HG02943 (cell line): ENCODE data around the gene SPDYE16.
"Not testable (repeated sequence)": the region's sequence is repeated elsewhere in the genome, so short reads cannot be mapped to it uniquely, and the experiment has no call there.

Experiments used
- ATAC-seq: cut with Tn5 transposase; IDR thresholded peaks from one replicate; pipeline ENCODE4 v1.9.1; 2021; ENCODE audit warnings: mild to moderate bottlenecking, low read depth, moderate library complexity; ENCODE audit not compliant: unreplicated experiment

Gene SPDYE16, protein sequence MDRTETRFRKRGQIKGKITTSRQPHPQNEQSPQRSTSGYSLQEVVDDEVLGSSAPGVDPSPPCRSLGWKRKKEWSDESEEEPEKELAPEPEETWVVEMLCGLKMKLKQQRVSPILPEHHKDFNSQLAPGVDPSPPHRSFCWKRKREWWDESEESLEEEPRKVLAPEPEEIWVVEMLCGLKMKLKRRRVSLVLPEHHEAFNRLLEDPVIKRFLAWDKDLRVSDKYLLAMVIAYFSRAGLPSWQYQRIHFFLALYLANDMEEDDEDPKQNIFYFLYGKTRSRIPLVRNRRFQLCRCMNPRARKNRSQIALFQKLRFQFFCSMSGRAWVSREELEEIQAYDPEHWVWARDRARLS

DNA sequence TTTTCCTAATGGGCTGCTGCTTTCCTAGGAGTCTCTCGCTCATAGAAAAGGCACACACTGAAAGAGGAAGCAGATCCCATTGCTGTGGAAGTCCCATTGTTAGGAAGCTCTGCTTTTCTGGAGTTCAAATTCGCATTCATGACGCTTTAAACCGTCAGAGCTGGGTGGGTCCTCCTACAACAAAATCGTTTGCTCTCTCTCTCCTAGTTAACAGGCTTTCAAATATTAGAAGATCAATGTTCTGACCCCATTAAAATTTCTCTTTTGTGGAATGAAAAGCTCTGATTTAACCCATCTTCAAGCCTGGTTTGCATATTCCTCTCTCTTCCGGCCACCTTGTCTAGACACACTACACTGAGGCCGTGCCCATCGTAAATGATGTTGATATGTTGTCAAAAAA, at the start of gene SPDYE16:
TSS of gene SPDYE16 (minus strand) at position 101 of the 400 bp plus-strand sequence. CDS start 1,838 bp downstream, outside the sequence.
- ATAC-seq = not testable (repeated sequence)

- ATAC-seq = not testable (repeated sequence)
Measured at GRCh38 chr7:76592694-76593093, 49.6 kb upstream of the SPDYE16 start.

- not testable (repeated sequence) for ATAC-seq
Measured at GRCh38 chr7:76591602-76592304, 48.7 kb upstream of the SPDYE16 start.

GRCh38 chr7:76591033-76591432, 47.9 kb upstream of the SPDYE16 start:
- not testable (repeated sequence) for ATAC-seq

- ATAC-seq = not testable (repeated sequence)
Measured at GRCh38 chr7:76588586-76588985, 45.5 kb upstream of the SPDYE16 start.

DNA sequence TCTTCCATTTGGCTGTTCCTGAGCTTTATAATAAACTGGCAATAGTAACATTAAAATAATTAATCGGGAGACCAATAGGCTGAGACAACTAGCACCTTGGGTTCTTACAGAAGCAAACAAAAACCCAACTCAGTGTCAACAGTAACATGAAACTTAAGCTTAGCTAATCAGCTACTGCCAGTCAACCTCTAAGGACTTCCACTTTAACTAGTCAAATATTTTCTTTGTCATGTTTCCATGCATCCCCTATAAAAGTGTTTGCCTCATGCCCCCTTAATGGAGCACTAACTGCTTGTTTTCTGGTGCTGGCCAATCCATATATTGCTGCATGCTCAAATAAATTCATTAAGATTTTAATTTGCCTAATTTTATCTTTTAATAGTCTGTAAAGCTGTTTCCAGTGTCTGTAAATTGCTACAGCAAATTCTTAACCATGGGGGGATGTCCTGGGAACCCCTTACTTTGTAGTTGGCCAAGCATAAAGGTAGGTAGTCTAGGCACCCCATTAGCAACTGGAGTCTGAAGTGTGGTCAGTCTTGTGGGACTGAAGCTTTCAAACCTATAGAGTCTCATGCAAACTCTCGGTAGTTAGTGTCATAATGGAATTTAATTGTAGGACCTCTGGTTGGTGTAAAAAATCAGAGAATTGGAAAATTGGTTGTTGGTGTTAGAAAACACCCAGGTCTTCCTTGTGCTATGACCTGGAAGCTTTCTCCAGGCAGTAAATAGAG, 43.7 kb upstream of the SPDYE16 start:
- not testable (repeated sequence) for ATAC-seq

GRCh38 chr7:76583636-76584281, 40.7 kb upstream of the SPDYE16 start:
- not testable (repeated sequence) for ATAC-seq

- not testable (repeated sequence) for ATAC-seq
Measured at GRCh38 chr7:76582848-76583631, 39.9 kb upstream of the SPDYE16 start.

DNA sequence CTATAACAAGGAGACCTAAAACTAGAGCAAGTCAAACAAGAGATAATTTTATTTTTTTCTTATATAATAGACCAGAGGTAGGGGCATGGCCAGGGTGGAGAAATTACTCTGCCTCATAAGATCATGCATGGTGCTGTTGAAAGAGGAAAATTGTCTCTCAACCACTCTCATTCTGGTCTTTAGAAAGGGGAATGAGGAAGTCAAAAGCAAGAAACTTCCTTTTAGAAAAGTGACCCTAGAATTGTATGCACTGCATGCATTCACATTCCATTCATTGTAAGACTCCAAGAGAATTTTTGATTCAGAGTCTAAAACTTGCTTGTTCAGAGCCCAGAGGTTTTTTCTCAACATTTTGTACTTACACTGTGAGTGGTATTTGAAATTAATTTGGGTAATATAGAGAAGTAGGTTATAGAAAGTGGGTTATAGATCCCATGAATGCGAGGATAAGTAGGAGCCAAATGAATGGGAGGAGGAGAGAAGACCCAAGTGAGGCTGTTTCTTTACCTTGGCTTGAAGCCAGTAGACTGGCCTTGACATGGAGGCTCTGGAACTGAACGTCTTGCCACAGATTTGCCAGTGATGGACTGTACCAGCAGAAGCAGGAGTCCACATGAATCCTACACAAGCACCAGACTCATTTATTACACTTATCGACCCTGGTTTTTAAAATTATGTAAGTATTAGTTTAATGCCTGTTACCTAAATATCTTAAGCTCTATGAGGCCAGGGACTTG, 33.0 kb upstream of the SPDYE16 start:
- ATAC-seq = not testable (repeated sequence)

DNA sequence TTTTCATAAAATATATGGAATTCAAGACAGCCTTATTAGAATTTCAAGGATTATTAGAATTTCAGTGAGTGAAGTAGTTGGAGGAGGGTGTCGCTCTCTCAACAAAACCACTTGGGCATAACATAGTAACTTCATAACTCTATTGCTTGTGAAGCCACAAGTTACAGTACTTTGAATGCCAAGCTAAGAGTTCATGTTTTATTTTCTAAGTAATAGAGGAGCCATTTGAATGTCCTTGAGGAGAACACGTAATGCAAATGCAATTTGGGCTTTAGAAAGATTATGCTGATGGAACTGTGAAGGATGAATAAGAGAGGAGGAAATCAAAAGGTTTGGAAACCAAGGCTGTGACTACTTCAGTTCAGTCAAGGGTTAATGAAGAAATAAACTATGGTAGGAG, 32.3 kb upstream of the SPDYE16 start:
- ATAC-seq = not testable (repeated sequence)

DNA sequence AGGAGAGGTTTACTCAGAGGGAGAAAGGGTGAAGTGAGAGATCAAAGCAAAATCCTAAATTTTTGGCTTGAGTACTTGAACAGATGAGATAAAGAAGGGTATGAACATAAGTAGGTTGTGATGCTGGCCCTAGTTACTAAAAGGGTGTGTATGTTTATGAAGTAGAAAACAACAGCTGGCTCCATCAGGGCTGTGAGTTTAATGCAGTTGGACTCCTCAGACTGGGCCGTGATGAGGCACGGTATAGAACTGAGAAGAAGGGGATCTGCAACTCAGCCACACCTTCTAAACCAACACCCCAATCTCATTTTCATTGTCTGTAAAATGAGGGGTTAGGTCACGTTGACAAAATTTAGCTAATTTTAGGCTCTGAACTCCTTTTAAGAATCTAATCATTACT, 29.2 kb upstream of the SPDYE16 start:
- ATAC-seq = not testable (repeated sequence)

DNA sequence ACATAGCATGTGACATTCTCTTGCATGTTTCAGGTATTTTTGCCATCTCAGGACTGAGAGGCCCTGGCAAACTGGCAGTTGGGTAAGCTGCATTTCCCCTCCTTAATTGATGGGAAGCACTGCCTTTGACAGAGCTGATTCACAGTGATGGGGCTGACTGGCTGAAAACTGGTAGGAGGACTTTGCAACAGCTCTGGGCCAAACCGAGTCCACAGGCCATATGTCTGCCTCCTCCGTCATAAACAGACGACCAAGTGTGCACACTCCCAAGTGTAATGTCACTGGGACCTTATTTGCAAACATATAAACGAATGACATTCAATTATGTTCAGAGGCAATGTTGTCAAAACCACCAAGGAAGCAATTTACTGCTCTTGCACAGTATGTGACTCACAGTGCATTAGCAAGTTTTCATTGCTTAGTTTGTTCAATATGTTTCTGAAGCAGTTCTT, 27.3 kb upstream of the SPDYE16 start:
- ATAC-seq = not testable (repeated sequence)

DNA sequence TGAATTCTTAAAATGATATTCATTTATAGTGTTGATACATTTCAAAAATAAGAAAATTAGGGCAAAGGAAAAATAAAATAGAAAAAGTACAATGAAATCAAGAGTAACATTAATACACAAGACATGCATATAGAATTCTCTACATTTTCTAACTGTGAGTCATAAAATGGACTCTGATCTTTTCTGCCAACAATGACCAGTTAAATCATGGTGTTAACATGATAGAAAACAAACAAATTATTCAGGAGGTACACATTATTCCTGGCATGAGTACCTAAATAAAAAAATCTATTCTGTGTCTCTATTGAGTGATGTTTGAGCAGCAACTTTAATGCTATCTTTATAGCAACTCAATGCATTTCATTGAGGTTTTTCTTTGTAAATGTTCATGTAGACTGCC, 25.6 kb upstream of the SPDYE16 start:
- ATAC-seq = not testable (repeated sequence)

- ATAC-seq = not testable (repeated sequence)
Measured at GRCh38 chr7:76567753-76568152, 24.7 kb upstream of the SPDYE16 start.

- ATAC-seq = not testable (repeated sequence)
Measured at GRCh38 chr7:76567311-76567710, 24.2 kb upstream of the SPDYE16 start.

DNA sequence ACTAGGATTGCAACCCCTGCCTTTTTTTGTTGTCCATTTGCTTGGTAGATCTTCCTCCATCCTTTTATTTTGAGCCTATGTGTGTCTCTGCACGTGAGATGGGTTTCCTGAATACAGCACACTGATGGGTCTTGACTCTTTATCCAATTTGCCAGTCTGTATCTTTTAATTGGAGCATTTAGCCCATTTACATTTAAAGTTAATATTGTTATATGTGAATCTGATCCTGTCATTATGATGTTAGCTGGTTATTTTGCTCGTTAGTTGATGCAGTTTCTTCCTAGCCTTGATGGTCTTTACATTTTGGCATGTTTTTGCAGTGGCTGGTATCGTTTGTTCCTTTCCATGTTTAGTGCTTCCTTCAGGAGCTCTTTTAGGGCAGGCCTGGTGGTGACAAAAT, 21.9 kb upstream of the SPDYE16 start:
- ATAC-seq = not testable (repeated sequence)

DNA sequence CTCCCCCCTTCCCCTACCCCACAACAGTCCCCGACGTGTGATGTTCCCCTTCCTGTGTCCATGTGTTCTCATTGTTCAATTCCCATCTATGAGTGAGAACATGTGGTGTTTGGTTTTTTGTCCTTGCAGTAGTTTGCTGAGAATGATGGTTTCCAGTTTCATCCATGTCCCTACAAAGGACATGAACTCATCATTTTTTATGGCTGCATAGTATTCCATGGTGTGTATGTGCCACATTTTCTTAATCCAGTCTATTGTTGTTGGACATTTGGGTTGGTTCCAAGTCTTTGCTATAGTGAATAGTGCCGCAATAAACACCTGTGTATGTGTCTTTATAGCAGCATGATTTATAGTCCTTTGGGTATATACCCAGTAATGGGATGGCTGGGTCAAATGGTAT, 18.2 kb upstream of the SPDYE16 start:
- ATAC-seq = not testable (repeated sequence)

GRCh38 chr7:76560157-76560556, 17.1 kb upstream of the SPDYE16 start:
- ATAC-seq = not testable (repeated sequence)

- ATAC-seq = not testable (repeated sequence)
Measured at GRCh38 chr7:76559685-76560084, 16.6 kb upstream of the SPDYE16 start.
